ENCODE results near the gene JDP2. TPM values are rescaled to one million over a fixed set of nuclear protein-coding genes. Genes with fewer than 3 reads are reported as not detected.

Gene JDP2
- total RNA-seq, 1 experiment from 2014 or later: 45.3 TPM

DNA sequence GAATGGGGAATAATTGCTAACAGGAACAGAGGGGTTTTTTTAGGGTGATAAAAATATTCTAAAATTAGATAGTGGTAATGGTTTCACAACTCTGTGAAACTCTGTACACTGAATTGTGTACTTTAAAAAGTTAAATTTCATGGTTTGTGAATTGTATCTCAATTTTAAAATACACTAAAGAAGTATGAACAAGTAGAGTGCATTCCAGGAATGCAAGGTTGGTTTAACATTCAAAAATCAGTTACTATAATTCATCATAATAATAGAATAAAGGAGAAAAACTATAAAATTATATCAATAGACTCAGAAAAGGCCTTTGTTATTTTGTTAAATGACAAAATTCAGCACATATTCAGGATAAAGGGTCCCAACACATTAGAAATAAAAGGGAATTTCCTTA is 83.4 kb downstream of the JDP2 start:
- H3K27me3 Mint-ChIP-seq (ENCODE audit: insufficient read depth, unreplicated experiment): no peaks in the 10 kb centered on the region
- no peak for DNase-seq (ENCODE audit: unreplicated experiment)

GRCh38 chr14:75513911-75514672 is 86.3 kb downstream of the JDP2 start:
- Mint-ChIP-seq H3K4me3 (ENCODE audit: unreplicated experiment) (no peak overlapping the region), H3K27ac (ENCODE audit: low read depth, unreplicated experiment) (no peak overlapping the region), H3K4me1 (ENCODE audit: insufficient read depth, unreplicated experiment) (no peaks in the 10 kb centered on the region), H3K27me3 (ENCODE audit: insufficient read depth, unreplicated experiment) (no peaks in the 10 kb centered on the region), H3K36me3 (ENCODE audit: insufficient read depth, unreplicated experiment) (peaks cover 6% of the 10 kb centered on the region), H3K9me3 (ENCODE audit: unreplicated experiment) (peaks cover 21% of the 10 kb centered on the region)
- intact Hi-C loops (cut with micrococcal nuclease): no loop called here
- ChIA-PET POLR2A (interaction anchor here (1.3 kb wide), 1 partner anchor 46 kb away, joined by 3 read pairs; no protein-coding TSS in a partner anchor), CTCF (interaction anchor here (0.5 kb wide), 1 partner anchor 25 kb away, joined by 4 read pairs; no protein-coding TSS in a partner anchor)
- BruUV-seq (replicated peaks): no TSS peak
- TF ChIP-seq, protein P1, sequence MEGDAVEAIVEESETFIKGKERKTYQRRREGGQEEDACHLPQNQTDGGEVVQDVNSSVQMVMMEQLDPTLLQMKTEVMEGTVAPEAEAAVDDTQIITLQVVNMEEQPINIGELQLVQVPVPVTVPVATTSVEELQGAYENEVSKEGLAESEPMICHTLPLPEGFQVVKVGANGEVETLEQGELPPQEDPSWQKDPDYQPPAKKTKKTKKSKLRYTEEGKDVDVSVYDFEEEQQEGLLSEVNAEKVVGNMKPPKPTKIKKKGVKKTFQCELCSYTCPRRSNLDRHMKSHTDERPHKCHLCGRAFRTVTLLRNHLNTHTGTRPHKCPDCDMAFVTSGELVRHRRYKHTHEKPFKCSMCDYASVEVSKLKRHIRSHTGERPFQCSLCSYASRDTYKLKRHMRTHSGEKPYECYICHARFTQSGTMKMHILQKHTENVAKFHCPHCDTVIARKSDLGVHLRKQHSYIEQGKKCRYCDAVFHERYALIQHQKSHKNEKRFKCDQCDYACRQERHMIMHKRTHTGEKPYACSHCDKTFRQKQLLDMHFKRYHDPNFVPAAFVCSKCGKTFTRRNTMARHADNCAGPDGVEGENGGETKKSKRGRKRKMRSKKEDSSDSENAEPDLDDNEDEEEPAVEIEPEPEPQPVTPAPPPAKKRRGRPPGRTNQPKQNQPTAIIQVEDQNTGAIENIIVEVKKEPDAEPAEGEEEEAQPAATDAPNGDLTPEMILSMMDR (IDR thresholded peaks at IDR 0.05; ENCODE audit: unreplicated experiment): no peak
- no peak for DNase-seq (ENCODE audit: unreplicated experiment)

More for the DNA sequence above, 83.4 kb downstream of the JDP2 start:
- no peak overlapping the region for H3K4me3 Mint-ChIP-seq (ENCODE audit: unreplicated experiment)
- no peaks in the 10 kb centered on the region for H3K4me1 Mint-ChIP-seq (ENCODE audit: insufficient read depth, unreplicated experiment)
- H3K9me3 Mint-ChIP-seq (ENCODE audit: unreplicated experiment): peaks cover 32% of the 10 kb centered on the region
- peaks cover 6% of the 10 kb centered on the region for H3K36me3 Mint-ChIP-seq (ENCODE audit: insufficient read depth, unreplicated experiment)
- intact Hi-C loops (cut with micrococcal nuclease): no loop called here
- TF ChIP-seq, protein P1 (IDR thresholded peaks at IDR 0.05; ENCODE audit: unreplicated experiment): no peak
- CTCF ChIA-PET: interaction anchor here (0.9 to 1.2 kb wide), 2 partner anchors 13 to 23 kb away, joined by 3 to 5 read pairs; no protein-coding TSS in a partner anchor
- POLR2A ChIA-PET: interaction anchor here (0.6 kb wide), 1 partner anchor 350 kb away, joined by 3 read pairs; no protein-coding TSS in a partner anchor
- BruUV-seq (replicated peaks): no TSS peak
- no peak overlapping the region for H3K27ac Mint-ChIP-seq (ENCODE audit: low read depth, unreplicated experiment)

DNA sequence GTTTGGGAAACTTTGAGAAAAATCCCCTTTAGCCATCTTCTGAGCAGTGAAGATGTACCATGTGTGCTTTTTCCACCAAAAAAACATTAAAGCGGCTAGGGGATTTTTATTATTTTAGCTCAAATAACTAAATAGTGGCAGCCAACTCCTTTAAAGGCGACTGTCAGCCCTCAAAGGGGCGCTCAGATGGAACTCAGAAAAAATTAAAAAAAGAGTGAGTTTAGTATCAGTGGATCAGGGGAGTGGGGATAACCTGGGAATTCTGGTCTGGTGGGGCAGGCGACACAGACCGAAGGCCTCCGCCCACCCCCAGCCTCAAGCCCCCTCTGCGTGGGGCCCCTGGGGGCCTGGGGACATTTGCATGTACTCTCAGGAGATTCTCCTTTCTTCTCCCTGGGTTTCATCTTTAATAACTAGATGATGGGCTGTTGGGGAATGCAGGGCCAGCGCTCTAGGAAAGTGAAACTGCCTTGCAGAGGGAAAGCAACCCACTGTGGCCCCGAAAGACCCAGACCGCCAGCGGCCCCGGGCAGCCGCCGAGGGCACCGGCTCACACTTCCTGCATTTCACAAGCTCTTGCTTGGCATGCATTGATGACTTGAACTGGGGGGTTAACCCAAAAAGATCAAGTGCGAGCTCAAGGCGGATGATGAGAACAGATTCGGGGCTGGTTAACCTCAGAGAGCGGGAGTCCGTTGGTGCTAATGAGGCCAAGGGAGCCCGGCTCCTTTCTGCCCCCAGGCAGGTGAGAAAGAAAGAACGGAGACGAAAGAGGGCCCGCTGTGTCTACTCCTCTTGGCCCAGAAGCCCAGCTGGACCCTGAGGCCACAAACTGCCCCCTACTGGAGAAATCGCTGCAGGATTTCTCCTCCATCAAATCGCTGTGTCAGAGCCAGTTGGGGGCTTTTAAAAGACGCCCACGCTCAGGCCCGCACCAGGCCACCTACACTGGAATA is 87.1 kb downstream of the JDP2 start:
- intact Hi-C loops (cut with micrococcal nuclease): no loop called here
- Mint-ChIP-seq H3K27ac (ENCODE audit: low read depth, unreplicated experiment) (no peak overlapping the region), H3K27me3 (ENCODE audit: insufficient read depth, unreplicated experiment) (no peaks in the 10 kb centered on the region), H3K4me3 (ENCODE audit: unreplicated experiment) (no peak overlapping the region), H3K4me1 (ENCODE audit: insufficient read depth, unreplicated experiment) (no peaks in the 10 kb centered on the region), H3K36me3 (ENCODE audit: insufficient read depth, unreplicated experiment) (peaks cover 6% of the 10 kb centered on the region), H3K9me3 (ENCODE audit: unreplicated experiment) (peaks cover 16% of the 10 kb centered on the region)
- TF ChIP-seq, protein P1 (IDR thresholded peaks at IDR 0.05; ENCODE audit: unreplicated experiment): no peak
- DNase-seq (ENCODE audit: unreplicated experiment): no peak
- POLR2A ChIA-PET: interaction anchor here (1.3 kb wide), 1 partner anchor 45 kb away, joined by 3 read pairs; no protein-coding TSS in a partner anchor
- CTCF ChIA-PET: interaction anchor here (0.6 to 1.0 kb wide), 2 partner anchors 46 to 134 kb away, joined by 3 read pairs; no protein-coding TSS in a partner anchor
- no TSS peak for BruUV-seq (replicated peaks)
